Choroid plexus epithelial cell (primary cell): ENCODE results near the gene NTRK1.
A peak's percentile ranks its signal among the peaks of the same experiment; 100 is the strongest.

Experiments used
- DNase-seq: peaks from one replicate; pipeline ENCODE4 v3.0.0-alpha.2; 2010; ENCODE audit warnings: low read depth
- H3K4me3 ChIP-seq: 2 replicates; pipeline ENCODE4 v1.5.1; 2011; ENCODE audit warnings: low read depth, mild to moderate bottlenecking, control low read depth, low read length, moderate library complexity
- CTCF ChIP-seq: conservative IDR thresholded peaks from 2 replicates; pipeline ENCODE4 v1.5.1; 2011; ENCODE audit warnings: low read depth, mild to moderate bottlenecking, control low read depth, inconsistent platforms, low read length, moderate library complexity

The NTRK1 gene

GRCh38 chr1:156838972-156839371 is 21.7 kb upstream of the NTRK1 start:
- peak; percentile 36 for DNase-seq
- TF ChIP-seq CTCF = peak; percentile 92

GRCh38 chr1:156839426-156840109 is 21.1 kb upstream of the NTRK1 start:
- H3K4me3 ChIP-seq = no peak overlapping the region
- no peak for DNase-seq
- no peak for TF ChIP-seq CTCF

More at GRCh38 chr1:156838972-156839371, 21.7 kb upstream of the NTRK1 start:
- no peak overlapping the region for H3K4me3 ChIP-seq

GRCh38 chr1:156840186-156840897 is 20.3 kb upstream of the NTRK1 start:
- no peak overlapping the region for H3K4me3 ChIP-seq
- TF ChIP-seq CTCF = no peak
- DNase-seq = no peak

GRCh38 chr1:156840898-156841279 is 19.8 kb upstream of the NTRK1 start:
- no peak for DNase-seq
- no peak for TF ChIP-seq CTCF
- H3K4me3 ChIP-seq = no peak overlapping the region

GRCh38 chr1:156841295-156841855 is 19.3 kb upstream of the NTRK1 start:
- H3K4me3 ChIP-seq = no peak overlapping the region
- DNase-seq = no peak
- no peak for TF ChIP-seq CTCF

GRCh38 chr1:156842618-156843300 is 17.9 kb upstream of the NTRK1 start:
- no peak overlapping the region for H3K4me3 ChIP-seq
- TF ChIP-seq CTCF = no peak
- no peak for DNase-seq
